KMS-11 (cell line): ENCODE results near the gene GPR151.

Experiments
- H2AFZ ChIP-seq: fragments of 200-600 bp; sonication (generic); 2 replicates; pipeline ENCODE4 v1.6.1; 2016; ENCODE audit warnings: antibody characterized with exemption, mixed run types, low read depth
- H3K27ac ChIP-seq: fragments of 200-600 bp; sonication (generic); 2 replicates; pipeline ENCODE4 v1.6.1; 2016; ENCODE audit warnings: mild to moderate bottlenecking, mixed run types
- H3K27me3 ChIP-seq: fragments of 200-600 bp; sonication (generic); 2 replicates; pipeline ENCODE4 v1.6.1; 2017; ENCODE audit warnings: mild to moderate bottlenecking, low read depth, mixed run types, moderate library complexity; ENCODE audit not compliant: insufficient read depth
- H3K36me3 ChIP-seq: fragments of 200-600 bp; sonication (generic); 2 replicates; pipeline ENCODE4 v1.6.1; 2017; ENCODE audit warnings: mild to moderate bottlenecking, mixed run types; ENCODE audit not compliant: insufficient read depth
- H3K4me1 ChIP-seq: fragments of 200-600 bp; sonication (generic); 2 replicates; pipeline ENCODE4 v1.6.1; 2016; ENCODE audit warnings: mild to moderate bottlenecking, low read depth, mixed run types; ENCODE audit not compliant: poor library complexity, severe bottlenecking
- H3K4me2 ChIP-seq: fragments of 200-600 bp; sonication (generic); 2 replicates; pipeline ENCODE4 v1.7.0; 2016; ENCODE audit warnings: mild to moderate bottlenecking, mixed run types
- H3K4me3 ChIP-seq: fragments of 200-600 bp; sonication (generic); IDR thresholded peaks from 2 replicates; pipeline ENCODE4 v1.6.1; 2017; ENCODE audit warnings: low read depth, low read length, mixed read lengths; ENCODE audit not compliant: insufficient read depth
- H3K79me2 ChIP-seq: fragments of 200-600 bp; sonication (generic); 2 replicates; pipeline ENCODE4 v1.6.1; 2016; ENCODE audit warnings: low read depth, mixed run types; ENCODE audit not compliant: insufficient read depth
- H3K9ac ChIP-seq: fragments of 200-600 bp; sonication (generic); 2 replicates; pipeline ENCODE4 v1.6.1; 2016; ENCODE audit warnings: mild to moderate bottlenecking, mixed run types
- H4K20me1 ChIP-seq: fragments of 200-600 bp; sonication (generic); 2 replicates; pipeline ENCODE4 v1.6.1; 2016; ENCODE audit warnings: mild to moderate bottlenecking, mixed run types; ENCODE audit not compliant: insufficient read depth
- CTCF ChIP-seq: fragments of 200-600 bp; sonication (generic); conservative IDR thresholded peaks from 2 replicates; pipeline ENCODE4 v1.6.1; 2017; ENCODE audit warnings: low read depth, mild to moderate bottlenecking, antibody characterized with exemption, low read length, moderate library complexity, mixed read lengths

The GPR151 gene

DNA sequence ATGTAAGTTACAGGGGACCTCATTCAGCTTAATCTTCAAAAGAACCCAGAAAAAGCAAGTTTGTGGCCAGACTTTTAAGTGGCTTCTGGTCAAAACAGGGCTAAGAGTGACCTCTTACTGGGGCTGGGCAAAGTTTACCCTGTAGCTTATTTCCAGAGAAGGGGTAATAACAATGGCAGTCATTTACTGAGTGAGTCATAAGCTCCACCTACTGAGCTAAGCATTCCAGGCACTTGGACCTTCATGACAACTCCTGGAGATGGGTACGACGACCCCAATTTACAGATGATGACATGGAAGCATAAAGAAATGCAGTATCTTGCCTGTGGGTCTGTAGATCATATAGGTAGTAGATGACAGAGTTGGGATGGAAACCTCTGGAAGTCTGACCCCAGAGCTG, 4.7 kb upstream of the GPR151 start:
- Histone ChIP-seq H3K4me1 (no peaks in the 10 kb centered on the region), H3K79me2 (no peaks in the 10 kb centered on the region)

GRCh38 chr5:146519554-146519953, 3.6 kb upstream of the GPR151 start:
- Histone ChIP-seq H4K20me1 (no peaks in the 10 kb centered on the region), H3K9ac (no peak overlapping the region), H3K36me3 (no peaks in the 10 kb centered on the region), H3K27me3 (no peaks in the 10 kb centered on the region), H3K79me2 (no peaks in the 10 kb centered on the region), H2AFZ (no peak overlapping the region), H3K27ac (no peak overlapping the region), H3K4me2 (no peak overlapping the region), H3K4me1 (no peaks in the 10 kb centered on the region), H3K4me3 (no peak overlapping the region)
- TF ChIP-seq CTCF, result no peak

More for the DNA sequence above, 4.7 kb upstream of the GPR151 start:
- TF ChIP-seq CTCF, result no peak
- Histone ChIP-seq H3K36me3 (no peaks in the 10 kb centered on the region), H3K9ac (no peak overlapping the region), H2AFZ (no peak overlapping the region), H3K27me3 (no peaks in the 10 kb centered on the region), H3K4me3 (no peak overlapping the region), H3K4me2 (no peak overlapping the region), H4K20me1 (no peaks in the 10 kb centered on the region), H3K27ac (no peak overlapping the region)

- H3K4me3 ChIP-seq, result no peak overlapping the region
- TF ChIP-seq CTCF, result no peak
Measured at GRCh38 chr5:146515473-146516150, 378 bp downstream of the GPR151 start.

DNA sequence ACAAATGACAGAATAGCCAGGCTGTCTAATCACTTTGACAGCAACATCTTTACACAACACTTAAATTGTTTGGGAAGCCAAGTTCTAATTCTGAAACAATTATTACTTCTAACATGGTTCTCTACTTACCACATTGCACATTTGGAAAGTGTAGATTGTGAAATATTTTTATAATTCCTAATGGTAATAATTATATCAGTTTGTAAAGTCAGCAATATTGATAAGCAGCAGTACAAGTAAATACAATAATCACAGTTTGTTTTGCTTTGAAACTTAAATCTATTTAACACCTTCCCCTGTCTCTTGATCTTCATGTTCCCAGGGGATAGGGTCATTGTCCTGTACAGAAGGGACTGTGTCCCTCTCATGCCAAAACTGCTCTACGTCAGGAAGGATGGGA, 1.4 kb downstream of the GPR151 start:
- H3K4me2 ChIP-seq, result no peak overlapping the region
- no peaks in the 10 kb centered on the region for H3K79me2 ChIP-seq
- no peak overlapping the region for H3K27ac ChIP-seq
- H4K20me1 ChIP-seq, result no peaks in the 10 kb centered on the region
- no peaks in the 10 kb centered on the region for H3K27me3 ChIP-seq
- TF ChIP-seq CTCF, result no peak
- no peaks in the 10 kb centered on the region for H3K4me1 ChIP-seq
- no peak overlapping the region for H2AFZ ChIP-seq
- no peak overlapping the region for H3K9ac ChIP-seq
- no peaks in the 10 kb centered on the region for H3K36me3 ChIP-seq
- no peak overlapping the region for H3K4me3 ChIP-seq

More at GRCh38 chr5:146515473-146516150, 378 bp downstream of the GPR151 start:
- Histone ChIP-seq H3K27ac (no peak overlapping the region), H3K9ac (no peak overlapping the region), H3K27me3 (no peaks in the 10 kb centered on the region), H4K20me1 (no peaks in the 10 kb centered on the region), H3K79me2 (no peaks in the 10 kb centered on the region), H3K4me1 (no peaks in the 10 kb centered on the region), H3K4me2 (no peak overlapping the region), H3K36me3 (no peaks in the 10 kb centered on the region), H2AFZ (no peak overlapping the region)
